Glutamatergic neuron (in vitro differentiated cells): Measurements from ENCODE around the gene DSG1. TPM values are rescaled to one million over a fixed set of nuclear protein-coding genes. Genes with fewer than 3 reads are reported as not detected.

ENCODE experiments used
- DNase-seq: peaks from one replicate; pipeline ENCODE4 v3.0.0; 2022
- H3K27ac Mint-ChIP-seq: one replicate; pipeline ENCODE4 v1.8.0; 2020; ENCODE audit warnings: mild to moderate bottlenecking, mixed read lengths, inconsistent platforms; ENCODE audit not compliant: unreplicated experiment
- H3K27me3 Mint-ChIP-seq: one replicate; pipeline ENCODE4 v1.8.0; 2020; ENCODE audit warnings: mild to moderate bottlenecking, moderate library complexity, mixed read lengths, inconsistent platforms; ENCODE audit not compliant: unreplicated experiment
- H3K36me3 Mint-ChIP-seq: one replicate; pipeline ENCODE4 v1.8.0; 2020; ENCODE audit warnings: mild to moderate bottlenecking, mixed read lengths, inconsistent platforms; ENCODE audit not compliant: unreplicated experiment
- H3K4me1 Mint-ChIP-seq: one replicate; pipeline ENCODE4 v1.8.0; 2020; ENCODE audit warnings: mild to moderate bottlenecking, low read depth, mixed read lengths, inconsistent platforms; ENCODE audit not compliant: unreplicated experiment
- H3K4me3 Mint-ChIP-seq: one replicate; pipeline ENCODE4 v1.8.0; 2020; ENCODE audit warnings: mild to moderate bottlenecking, mixed read lengths, inconsistent platforms; ENCODE audit not compliant: unreplicated experiment
- H3K9me3 Mint-ChIP-seq: one replicate; pipeline ENCODE4 v1.8.0; 2020; ENCODE audit warnings: mild to moderate bottlenecking, moderate library complexity, mixed read lengths, inconsistent platforms; ENCODE audit not compliant: unreplicated experiment
- long read RNA-seq: library from polyadenylated mRNA; unstranded; transcript quantifications from one replicate; pipeline ENCODE4 v2.0.0, GENCODE V29; 2020; ENCODE audit not compliant: unreplicated experiment
- total RNA-seq: library from RNA; stranded (reverse); fragmentation: NEBNext Ultra II Directional; extraction: Animal tissue kit (Norgen Biotek cat#: 25700); gene quantifications from one replicate; pipeline ENCODE4 v1.2.1, GENCODE V29; 2021; ENCODE audit not compliant: unreplicated experiment
- TF ChIP-seq, protein P1 (sequence below): fragments of 200-600 bp; sonication (generic); IDR thresholded peaks from one replicate; pipeline ENCODE4 v1.5.0; 2021; ENCODE audit not compliant: partially characterized antibody, unreplicated experiment

Gene DSG1
- not detected for total RNA-seq
- long read RNA-seq, result 0 reads

DNA sequence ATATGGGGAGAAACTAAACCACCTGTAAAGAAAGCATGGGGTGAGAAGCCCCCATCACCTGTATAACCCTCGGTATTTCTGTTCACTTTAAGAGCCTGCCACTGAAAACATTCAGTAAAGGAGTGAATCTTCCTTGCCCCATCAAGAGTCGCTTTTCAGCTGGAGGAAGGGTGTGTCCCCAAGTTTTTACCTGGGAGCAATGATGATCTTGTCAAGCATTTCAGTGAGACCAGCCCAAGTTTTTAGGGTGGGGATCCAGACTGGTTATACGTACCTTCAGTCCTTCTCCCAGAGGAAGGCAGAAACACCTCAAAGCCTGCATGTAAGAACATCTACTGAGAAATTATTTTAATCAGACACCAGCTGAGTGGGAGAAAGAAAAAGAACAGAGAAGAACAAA lies at the start of gene DSG1:
Gene DSG1, plus strand, starts transcription at position 301 of the 400 bp plus-strand sequence. CDS start 141 bp downstream, outside the sequence.
- Mint-ChIP-seq H3K9me3 (no peaks in the 10 kb centered on the region), H3K4me3 (no peak within 1 kb of the TSS), H3K27me3 (peaks cover 2% of the 10 kb centered on the region), H3K4me1 (no peaks in the 10 kb centered on the region), H3K36me3 (no peaks in the 10 kb centered on the region), H3K27ac (no peak within 1 kb of the TSS)
- TF ChIP-seq, protein P1, sequence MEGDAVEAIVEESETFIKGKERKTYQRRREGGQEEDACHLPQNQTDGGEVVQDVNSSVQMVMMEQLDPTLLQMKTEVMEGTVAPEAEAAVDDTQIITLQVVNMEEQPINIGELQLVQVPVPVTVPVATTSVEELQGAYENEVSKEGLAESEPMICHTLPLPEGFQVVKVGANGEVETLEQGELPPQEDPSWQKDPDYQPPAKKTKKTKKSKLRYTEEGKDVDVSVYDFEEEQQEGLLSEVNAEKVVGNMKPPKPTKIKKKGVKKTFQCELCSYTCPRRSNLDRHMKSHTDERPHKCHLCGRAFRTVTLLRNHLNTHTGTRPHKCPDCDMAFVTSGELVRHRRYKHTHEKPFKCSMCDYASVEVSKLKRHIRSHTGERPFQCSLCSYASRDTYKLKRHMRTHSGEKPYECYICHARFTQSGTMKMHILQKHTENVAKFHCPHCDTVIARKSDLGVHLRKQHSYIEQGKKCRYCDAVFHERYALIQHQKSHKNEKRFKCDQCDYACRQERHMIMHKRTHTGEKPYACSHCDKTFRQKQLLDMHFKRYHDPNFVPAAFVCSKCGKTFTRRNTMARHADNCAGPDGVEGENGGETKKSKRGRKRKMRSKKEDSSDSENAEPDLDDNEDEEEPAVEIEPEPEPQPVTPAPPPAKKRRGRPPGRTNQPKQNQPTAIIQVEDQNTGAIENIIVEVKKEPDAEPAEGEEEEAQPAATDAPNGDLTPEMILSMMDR, result no peak
- no peak for DNase-seq

DNA sequence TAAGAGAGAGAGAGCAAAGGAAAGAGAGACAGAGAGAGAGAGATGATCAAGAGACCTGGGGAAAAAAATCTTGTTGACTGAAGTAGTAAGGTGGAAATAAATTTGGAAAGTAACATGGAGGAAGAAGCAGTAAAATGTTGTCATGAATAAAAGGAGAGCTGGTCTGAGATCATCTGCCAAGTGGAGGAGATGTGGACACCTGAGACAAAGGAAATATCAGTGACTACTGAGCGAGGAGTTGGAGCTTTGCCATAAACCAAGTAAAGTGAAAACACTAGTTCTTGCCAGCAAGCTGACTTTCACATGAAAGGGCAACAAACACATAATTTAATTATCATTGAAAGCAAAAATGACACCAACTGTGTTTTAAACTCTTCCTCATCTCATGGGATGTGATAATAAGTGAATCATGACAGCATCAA lies 49.0 kb upstream of the DSG1 start:
- no peaks in the 10 kb centered on the region for H3K4me1 Mint-ChIP-seq
- TF ChIP-seq, protein P1, result no peak

DNA sequence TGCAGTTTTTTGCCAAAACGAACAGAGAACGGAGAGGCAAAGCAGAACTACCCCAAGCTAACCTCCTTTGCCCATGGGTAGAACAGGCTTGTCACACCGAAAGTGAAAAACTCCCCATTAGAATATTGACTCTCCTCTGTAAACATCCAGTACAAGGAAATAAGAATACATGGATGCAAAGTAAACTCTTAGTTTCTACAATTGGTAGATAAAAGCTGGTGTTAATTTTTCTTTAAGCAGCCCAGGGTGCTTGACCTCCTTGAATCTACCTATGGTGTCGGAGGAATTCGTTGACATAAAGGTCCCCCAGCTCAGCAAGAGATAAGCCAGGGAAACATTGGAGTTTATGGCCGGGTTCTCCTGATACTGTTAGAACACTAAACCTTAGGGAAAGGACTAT lies 48.4 kb upstream of the DSG1 start:
- H3K9me3 Mint-ChIP-seq, result no peaks in the 10 kb centered on the region

More for the DNA sequence above, 49.0 kb upstream of the DSG1 start:
- no peak for DNase-seq
- H3K36me3 Mint-ChIP-seq, result no peaks in the 10 kb centered on the region
- H3K27ac Mint-ChIP-seq, result no peak overlapping the region
- no peak overlapping the region for H3K4me3 Mint-ChIP-seq
- H3K27me3 Mint-ChIP-seq, result no peaks in the 10 kb centered on the region
- no peaks in the 10 kb centered on the region for H3K9me3 Mint-ChIP-seq

DNA sequence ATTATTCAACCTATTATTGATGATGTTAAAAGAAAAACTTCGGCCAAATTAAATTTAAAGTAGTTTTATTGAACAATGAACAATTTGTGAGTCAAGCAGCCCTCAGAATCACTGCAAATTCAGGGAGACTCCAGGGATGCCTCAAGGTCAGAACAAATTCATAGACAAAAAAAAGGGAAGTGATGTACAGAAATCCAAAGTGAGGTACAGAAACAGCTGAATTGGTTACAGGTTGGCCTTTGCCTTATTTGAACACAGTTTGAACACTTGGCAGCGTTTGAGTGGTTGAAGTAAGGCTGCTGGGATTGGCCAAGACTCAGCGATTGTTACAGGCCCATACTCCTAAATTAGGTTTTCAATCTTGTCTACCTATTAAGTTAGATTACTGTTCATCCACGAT lies 47.4 kb upstream of the DSG1 start:
- DNase-seq, result no peak
- TF ChIP-seq, protein P1, result no peak
- no peaks in the 10 kb centered on the region for H3K4me1 Mint-ChIP-seq
- no peaks in the 10 kb centered on the region for H3K27me3 Mint-ChIP-seq
- no peak overlapping the region for H3K27ac Mint-ChIP-seq
- H3K36me3 Mint-ChIP-seq, result no peaks in the 10 kb centered on the region
- no peaks in the 10 kb centered on the region for H3K9me3 Mint-ChIP-seq
- H3K4me3 Mint-ChIP-seq, result no peak overlapping the region

More for the DNA sequence above, 48.4 kb upstream of the DSG1 start:
- TF ChIP-seq, protein P1, result no peak
- H3K36me3 Mint-ChIP-seq, result no peaks in the 10 kb centered on the region
- no peaks in the 10 kb centered on the region for H3K4me1 Mint-ChIP-seq
- no peak overlapping the region for H3K27ac Mint-ChIP-seq
- no peak overlapping the region for H3K4me3 Mint-ChIP-seq
- no peaks in the 10 kb centered on the region for H3K27me3 Mint-ChIP-seq
- no peak for DNase-seq

DNA sequence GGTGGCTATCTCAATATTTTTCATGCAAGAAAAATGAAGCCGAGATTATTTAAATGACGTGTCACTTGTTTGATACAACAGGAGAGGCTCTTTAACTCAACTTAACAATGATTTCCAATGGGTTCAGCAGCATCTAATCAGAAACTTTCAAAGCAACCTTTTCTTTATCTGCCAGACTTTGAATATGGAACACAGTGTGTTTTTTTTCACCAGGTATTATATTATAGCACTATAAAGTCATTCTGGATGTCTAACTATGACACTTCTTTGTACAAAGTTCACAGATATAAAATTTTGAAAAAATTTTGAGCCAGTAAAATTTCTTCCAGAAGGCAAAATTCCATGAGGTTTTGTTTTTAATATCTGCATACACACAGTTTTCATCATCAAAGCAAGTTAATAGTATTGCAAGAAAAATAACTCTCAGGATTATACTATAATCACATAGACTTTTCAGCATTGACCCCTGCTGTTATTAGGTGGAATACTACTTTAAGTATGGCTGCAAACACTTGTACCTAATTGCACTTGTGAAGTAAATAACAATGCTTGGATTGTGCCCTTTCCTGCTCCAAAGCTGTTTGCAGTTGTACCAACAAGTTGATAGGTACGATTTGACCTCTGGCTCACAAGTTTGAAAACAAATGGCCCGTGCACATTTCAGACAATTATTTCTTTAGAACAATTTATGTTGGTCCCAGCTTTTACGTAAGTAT lies 44.0 kb upstream of the DSG1 start:
- Mint-ChIP-seq H3K27me3 (no peaks in the 10 kb centered on the region), H3K27ac (no peak overlapping the region), H3K9me3 (no peaks in the 10 kb centered on the region), H3K36me3 (no peaks in the 10 kb centered on the region), H3K4me1 (no peaks in the 10 kb centered on the region), H3K4me3 (no peak overlapping the region)
- TF ChIP-seq, protein P1, result no peak
- DNase-seq, result no peak
